Caco-2 (cell line): ENCODE results near the gene PRKAR2A. TPM values are rescaled to one million over a fixed set of nuclear protein-coding genes. Genes with fewer than 3 reads are reported as not detected.

ENCODE experiments used
- BruUV-seq: library from RNA; stranded (reverse); fragments of 400-500 nt; replicated peaks from 2 replicates; lab custom pipeline; 2021; lab: Mats Ljungman, UMichigan
- CTCF ChIA-PET: fragments of 300-600 bp; sonication (Branson Sonifier 250); formaldehyde crosslinking; loops from one replicate; lab custom pipeline; 2022; ENCODE audit warnings: antibody characterized with exemption; lab: Charles Lee
- POLR2A ChIA-PET: fragments of 300-600 bp; sonication (Branson Sonifier 250); formaldehyde crosslinking; loops from one replicate; lab custom pipeline; 2022; ENCODE audit warnings: antibody characterized with exemption; lab: Charles Lee
- DNase-seq, 2 experiments: peaks; one replicate each; pipeline versions ENCODE4 v3.0.0 to v3.0.0-alpha.2; 2020 to 2022
- H3K27me3 ChIP-seq: replicated peaks from 2 replicates; pipeline ENCODE4 v1.6.0; 2011; ENCODE audit warnings: low read length; ENCODE audit not compliant: control insufficient read depth, insufficient read depth
- H3K36me3 ChIP-seq: 2 replicates; pipeline ENCODE4 v1.5.1; 2011; ENCODE audit warnings: low read length; ENCODE audit not compliant: control insufficient read depth, insufficient read depth
- H3K4me1 ChIP-seq: fragments of 250-450 bp; sonication (Bioruptor Pico); 2 replicates; pipeline ENCODE4 v1.5.1; 2020; ENCODE audit warnings: mild to moderate bottlenecking
- H3K4me3 ChIP-seq: 2 replicates; pipeline ENCODE4 v1.5.1; 2011; ENCODE audit warnings: low read depth, mild to moderate bottlenecking, control low read depth, low read length
- H3K9me3 ChIP-seq: fragments of 250-450 bp; sonication (Bioruptor Pico); 2 replicates; pipeline ENCODE4 v1.5.1; 2020; ENCODE audit warnings: mild to moderate bottlenecking, moderate library complexity
- H3K27ac Mint-ChIP-seq: one replicate; pipeline ENCODE4 v1.8.0; 2022; ENCODE audit warnings: mixed read lengths; ENCODE audit not compliant: unreplicated experiment
- H3K27me3 Mint-ChIP-seq: one replicate; pipeline ENCODE4 v1.8.0; 2022; ENCODE audit warnings: mixed read lengths; ENCODE audit not compliant: insufficient read depth, unreplicated experiment
- H3K36me3 Mint-ChIP-seq: one replicate; pipeline ENCODE4 v1.8.0; 2022; ENCODE audit warnings: mild to moderate bottlenecking, mixed read lengths; ENCODE audit not compliant: insufficient read depth, unreplicated experiment
- H3K4me1 Mint-ChIP-seq: one replicate; pipeline ENCODE4 v1.8.0; 2022; ENCODE audit warnings: low read depth, mixed read lengths; ENCODE audit not compliant: unreplicated experiment
- H3K4me3 Mint-ChIP-seq: one replicate; pipeline ENCODE4 v1.8.0; 2022; ENCODE audit warnings: mild to moderate bottlenecking, moderate library complexity, mixed read lengths; ENCODE audit not compliant: unreplicated experiment
- H3K9me3 Mint-ChIP-seq: one replicate; pipeline ENCODE4 v1.8.0; 2022; ENCODE audit warnings: mixed read lengths; ENCODE audit not compliant: unreplicated experiment
- CTCF ChIP-seq, 2 experiments: fragments of 200-600 bp in 1 of 2; IDR thresholded peaks; 1 replicate in 1 of 2; 2 replicates in 1 of 2; pipeline versions ENCODE4 v1.5.1 to v1.8.0; 2011 to 2022; ENCODE audit warnings: antibody characterized with exemption in 1 of 2, control low read depth in 1 of 2, inconsistent platforms in 1 of 2, low read depth in 1 of 2, low read length in 1 of 2, mild to moderate bottlenecking in 1 of 2, moderate library complexity in 1 of 2; ENCODE audit not compliant: insufficient read depth in 1 of 2, severe bottlenecking in 1 of 2, unreplicated experiment in 1 of 2
- intact Hi-C: fragments of 100-400 bp; cut with micrococcal nuclease; formaldehyde crosslinking; loops from one replicate; pipeline ENCODE4 v1.10.0; 2022; ENCODE audit not compliant: unreplicated experiment
- total RNA-seq: library from RNA; stranded (reverse); gene quantifications from 2 replicates; pipeline ENCODE4 v1.2.3, GENCODE V29; 2022

The PRKAR2A gene
- total RNA-seq, 1 experiment from 2014 or later: 56.3 TPM

GRCh38 chr3:48891606-48892005 lies 43.9 kb upstream of the PRKAR2A start:
- H3K4me1 ChIP-seq: peaks cover under 1% of the 10 kb centered on the region; the same call in 1 of the 2 replicates
- Mint-ChIP-seq H3K4me3 (no peak overlapping the region), H3K9me3 (no peaks in the 10 kb centered on the region), H3K36me3 (no peaks in the 10 kb centered on the region), H3K4me1 (peaks cover 1% of the 10 kb centered on the region), H3K27me3 (no peaks in the 10 kb centered on the region), H3K27ac (no peak overlapping the region)
- BruUV-seq: no TSS peak
- H3K36me3 ChIP-seq: no peaks in the 10 kb centered on the region
- no peak for TF ChIP-seq CTCF (IDR thresholded peaks at IDR 0.05; ENCODE audit: insufficient read depth in 1 of 2, low read depth in 1 of 2, low read length in 1 of 2, severe bottlenecking in 1 of 2, unreplicated experiment in 1 of 2)
- POLR2A ChIA-PET: no interaction called here
- no peaks in the 10 kb centered on the region for H3K9me3 ChIP-seq
- CTCF ChIA-PET: no interaction called here
- intact Hi-C loops: no loop called here
- H3K4me3 ChIP-seq: no peak overlapping the region
- DNase-seq: no peak
- no peaks in the 10 kb centered on the region for H3K27me3 ChIP-seq

GRCh38 chr3:48885753-48886152 lies 38.1 kb upstream of the PRKAR2A start:
- Mint-ChIP-seq H3K36me3 (no peaks in the 10 kb centered on the region), H3K27ac (no peak overlapping the region), H3K4me1 (no peaks in the 10 kb centered on the region), H3K4me3 (no peak overlapping the region), H3K27me3 (no peaks in the 10 kb centered on the region), H3K9me3 (no peaks in the 10 kb centered on the region)
- H3K4me1 ChIP-seq: no peaks in the 10 kb centered on the region
- no peak for TF ChIP-seq CTCF (IDR thresholded peaks at IDR 0.05; ENCODE audit: insufficient read depth in 1 of 2, low read depth in 1 of 2, low read length in 1 of 2, severe bottlenecking in 1 of 2, unreplicated experiment in 1 of 2)
- no peaks in the 10 kb centered on the region for H3K9me3 ChIP-seq
- intact Hi-C loops: no loop called here
- H3K36me3 ChIP-seq: no peaks in the 10 kb centered on the region
- no peak overlapping the region for H3K4me3 ChIP-seq
- CTCF ChIA-PET: no interaction called here
- no TSS peak for BruUV-seq
- DNase-seq: no peak
- POLR2A ChIA-PET: no interaction called here
- no peaks in the 10 kb centered on the region for H3K27me3 ChIP-seq

- Mint-ChIP-seq H3K4me3 (no peak overlapping the region), H3K4me1 (no peaks in the 10 kb centered on the region), H3K36me3 (no peaks in the 10 kb centered on the region), H3K9me3 (no peaks in the 10 kb centered on the region), H3K27ac (no peak overlapping the region), H3K27me3 (no peaks in the 10 kb centered on the region)
- H3K9me3 ChIP-seq: no peaks in the 10 kb centered on the region
- BruUV-seq: no TSS peak
- CTCF ChIA-PET: no interaction called here
- no peak for TF ChIP-seq CTCF (IDR thresholded peaks at IDR 0.05; ENCODE audit: insufficient read depth in 1 of 2, low read depth in 1 of 2, low read length in 1 of 2, severe bottlenecking in 1 of 2, unreplicated experiment in 1 of 2)
- no peaks in the 10 kb centered on the region for H3K4me1 ChIP-seq
- no peaks in the 10 kb centered on the region for H3K27me3 ChIP-seq
- POLR2A ChIA-PET: no interaction called here
- no peak for DNase-seq
- H3K4me3 ChIP-seq: no peak overlapping the region
- no peaks in the 10 kb centered on the region for H3K36me3 ChIP-seq
- intact Hi-C loops: no loop called here
Measured at GRCh38 chr3:48881652-48882114, 34.0 kb upstream of the PRKAR2A start.
